HEK293 (cell line): ENCODE results near the gene RPL23.

Source experiments
- ZNF274 ChIP-seq, 2 experiments: fragments of 200-500 bp in 1 of 2; fragments of 450-650 bp in 1 of 2; sonication (Bioruptor generic) in 1 of 2; formaldehyde crosslinking in 1 of 2; IDR thresholded peaks; 2 replicates each; pipeline versions ENCODE4 v1.5.1 to v1.6.1; 2014 to 2016; ENCODE audit warnings: borderline replicate concordance in 1 of 2, inconsistent platforms in 1 of 2, low read length in 1 of 2, missing biosample characterization in 1 of 2, missing genetic modification characterization in 1 of 2
- ZNF366 ChIP-seq: fragments of 450-650 bp; formaldehyde crosslinking; conservative IDR thresholded peaks from 2 replicates; pipeline ENCODE4 v1.5.1; 2016; ENCODE audit warnings: missing biosample characterization, missing genetic modification characterization
- ZNF404 ChIP-seq: fragments of 450-650 bp; formaldehyde crosslinking; IDR thresholded peaks from 2 replicates; pipeline ENCODE4 v1.5.1; 2017; ENCODE audit warnings: missing biosample characterization, missing genetic modification characterization
- ZNF48 ChIP-seq: fragments of 450-650 bp; formaldehyde crosslinking; IDR thresholded peaks from 2 replicates; pipeline ENCODE4 v1.5.1; 2016; ENCODE audit warnings: missing biosample characterization, missing genetic modification characterization
- ZNF518A ChIP-seq: fragments of 450-650 bp; formaldehyde crosslinking; conservative IDR thresholded peaks from 2 replicates; pipeline ENCODE4 v1.5.1; 2016; ENCODE audit warnings: low read depth, missing biosample characterization, missing genetic modification characterization
- ZNF561 ChIP-seq: fragments of 450-650 bp; IDR thresholded peaks from 2 replicates; pipeline ENCODE4 v1.5.1; 2018; ENCODE audit warnings: missing biosample characterization, missing genetic modification characterization, borderline replicate concordance
- ZNF677 ChIP-seq: fragments of 450-650 bp; IDR thresholded peaks from 2 replicates; pipeline ENCODE4 v1.5.0; 2018; ENCODE audit warnings: missing biosample characterization, mild to moderate bottlenecking, missing genetic modification characterization, moderate library complexity
- TF ChIP-seq, protein P1 (sequence below): fragments of 450-650 bp; formaldehyde crosslinking; IDR thresholded peaks from 2 replicates; pipeline ENCODE4 v1.5.1; 2016; ENCODE audit warnings: missing biosample characterization, missing genetic modification characterization
- TF ChIP-seq, protein P2 (sequence below): IDR thresholded peaks from 2 replicates; pipeline ENCODE4 v1.6.1; 2011; ENCODE audit warnings: mild to moderate bottlenecking, low read depth, low read length, borderline replicate concordance

Gene RPL23

DNA sequence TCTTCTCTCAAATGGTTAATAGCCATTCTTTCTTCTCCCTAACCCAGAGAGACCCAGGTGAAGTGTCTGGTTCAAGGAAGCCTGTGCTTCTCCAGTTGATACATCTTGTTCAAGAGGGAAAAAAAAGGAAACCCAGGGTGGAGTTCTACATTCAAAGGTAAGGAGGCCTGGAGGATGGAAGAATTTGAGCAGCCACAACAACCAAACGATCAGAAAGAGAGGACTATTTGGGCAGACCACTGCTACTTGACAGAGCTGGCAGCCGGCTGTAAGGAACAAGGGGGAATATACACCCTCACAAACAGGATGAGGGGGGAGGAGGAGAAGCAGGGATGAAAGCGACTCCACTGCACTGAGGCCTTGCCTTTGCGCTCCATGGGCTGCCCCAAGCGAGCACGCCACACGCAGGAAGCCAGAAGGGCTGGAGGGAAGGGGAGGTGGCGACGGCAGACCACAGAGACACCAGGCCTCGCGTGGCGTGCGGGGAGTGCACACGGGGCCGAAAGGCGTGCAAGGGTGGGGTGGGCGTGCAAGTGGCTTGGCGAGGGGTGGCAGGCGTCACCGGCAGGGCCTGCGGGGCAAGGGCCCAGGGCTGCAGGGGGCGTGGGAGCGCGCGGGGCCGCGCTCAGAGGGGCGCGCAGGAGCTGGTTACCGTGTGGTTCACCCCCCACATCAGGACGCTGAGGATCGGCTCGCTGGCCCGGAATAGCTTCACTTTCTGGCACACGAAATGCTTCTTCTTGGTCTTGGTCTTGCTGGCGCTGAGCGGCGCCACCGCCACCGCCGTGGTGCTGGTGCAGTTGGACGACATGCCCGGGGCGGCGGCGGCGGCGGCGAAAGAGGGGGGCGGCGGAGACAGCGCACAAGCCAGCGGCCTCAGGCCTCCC, 54.7 kb downstream of the RPL23 start (continued):
- no peak for TF ChIP-seq ZNF518A (tag by site-specific recombination)
- TF ChIP-seq, protein P1, sequence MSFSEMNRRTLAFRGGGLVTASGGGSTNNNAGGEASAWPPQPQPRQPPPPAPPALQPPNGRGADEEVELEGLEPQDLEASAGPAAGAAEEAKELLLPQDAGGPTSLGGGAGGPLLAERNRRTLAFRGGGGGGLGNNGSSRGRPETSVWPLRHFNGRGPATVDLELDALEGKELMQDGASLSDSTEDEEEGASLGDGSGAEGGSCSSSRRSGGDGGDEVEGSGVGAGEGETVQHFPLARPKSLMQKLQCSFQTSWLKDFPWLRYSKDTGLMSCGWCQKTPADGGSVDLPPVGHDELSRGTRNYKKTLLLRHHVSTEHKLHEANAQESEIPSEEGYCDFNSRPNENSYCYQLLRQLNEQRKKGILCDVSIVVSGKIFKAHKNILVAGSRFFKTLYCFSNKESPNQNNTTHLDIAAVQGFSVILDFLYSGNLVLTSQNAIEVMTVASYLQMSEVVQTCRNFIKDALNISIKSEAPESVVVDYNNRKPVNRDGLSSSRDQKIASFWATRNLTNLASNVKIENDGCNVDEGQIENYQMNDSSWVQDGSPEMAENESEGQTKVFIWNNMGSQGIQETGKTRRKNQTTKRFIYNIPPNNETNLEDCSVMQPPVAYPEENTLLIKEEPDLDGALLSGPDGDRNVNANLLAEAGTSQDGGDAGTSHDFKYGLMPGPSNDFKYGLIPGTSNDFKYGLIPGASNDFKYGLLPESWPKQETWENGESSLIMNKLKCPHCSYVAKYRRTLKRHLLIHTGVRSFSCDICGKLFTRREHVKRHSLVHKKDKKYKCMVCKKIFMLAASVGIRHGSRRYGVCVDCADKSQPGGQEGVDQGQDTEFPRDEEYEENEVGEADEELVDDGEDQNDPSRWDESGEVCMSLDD (tag by site-specific recombination) = peak; percentile 53; the same call in 1 of the 2 replicates
- no peak for TF ChIP-seq ZNF48 (tag by site-specific recombination)
- no peak for TF ChIP-seq ZNF404 (tag by site-specific recombination)
- no peak for TF ChIP-seq ZNF677
- TF ChIP-seq ZNF561 (tag by site-specific recombination) = no peak
- peak; percentile 50; the same call in 1 of the 2 replicates for TF ChIP-seq ZNF366 (tag by site-specific recombination)
- TF ChIP-seq, protein P2, sequence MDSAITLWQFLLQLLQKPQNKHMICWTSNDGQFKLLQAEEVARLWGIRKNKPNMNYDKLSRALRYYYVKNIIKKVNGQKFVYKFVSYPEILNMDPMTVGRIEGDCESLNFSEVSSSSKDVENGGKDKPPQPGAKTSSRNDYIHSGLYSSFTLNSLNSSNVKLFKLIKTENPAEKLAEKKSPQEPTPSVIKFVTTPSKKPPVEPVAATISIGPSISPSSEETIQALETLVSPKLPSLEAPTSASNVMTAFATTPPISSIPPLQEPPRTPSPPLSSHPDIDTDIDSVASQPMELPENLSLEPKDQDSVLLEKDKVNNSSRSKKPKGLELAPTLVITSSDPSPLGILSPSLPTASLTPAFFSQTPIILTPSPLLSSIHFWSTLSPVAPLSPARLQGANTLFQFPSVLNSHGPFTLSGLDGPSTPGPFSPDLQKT = no peak
- TF ChIP-seq ZNF274 (IDR thresholded peaks at IDR 0.05; ENCODE audit: low read length) = no peak
- TF ChIP-seq ZNF274 (tag by site-specific recombination; IDR thresholded peaks at IDR 0.05; ENCODE audit: borderline replicate concordance) = no peak
